ENCODE results near the gene CHRM4.
A peak's percentile ranks its signal among the peaks of the same experiment; 100 is the strongest.

The CHRM4 gene

DNA sequence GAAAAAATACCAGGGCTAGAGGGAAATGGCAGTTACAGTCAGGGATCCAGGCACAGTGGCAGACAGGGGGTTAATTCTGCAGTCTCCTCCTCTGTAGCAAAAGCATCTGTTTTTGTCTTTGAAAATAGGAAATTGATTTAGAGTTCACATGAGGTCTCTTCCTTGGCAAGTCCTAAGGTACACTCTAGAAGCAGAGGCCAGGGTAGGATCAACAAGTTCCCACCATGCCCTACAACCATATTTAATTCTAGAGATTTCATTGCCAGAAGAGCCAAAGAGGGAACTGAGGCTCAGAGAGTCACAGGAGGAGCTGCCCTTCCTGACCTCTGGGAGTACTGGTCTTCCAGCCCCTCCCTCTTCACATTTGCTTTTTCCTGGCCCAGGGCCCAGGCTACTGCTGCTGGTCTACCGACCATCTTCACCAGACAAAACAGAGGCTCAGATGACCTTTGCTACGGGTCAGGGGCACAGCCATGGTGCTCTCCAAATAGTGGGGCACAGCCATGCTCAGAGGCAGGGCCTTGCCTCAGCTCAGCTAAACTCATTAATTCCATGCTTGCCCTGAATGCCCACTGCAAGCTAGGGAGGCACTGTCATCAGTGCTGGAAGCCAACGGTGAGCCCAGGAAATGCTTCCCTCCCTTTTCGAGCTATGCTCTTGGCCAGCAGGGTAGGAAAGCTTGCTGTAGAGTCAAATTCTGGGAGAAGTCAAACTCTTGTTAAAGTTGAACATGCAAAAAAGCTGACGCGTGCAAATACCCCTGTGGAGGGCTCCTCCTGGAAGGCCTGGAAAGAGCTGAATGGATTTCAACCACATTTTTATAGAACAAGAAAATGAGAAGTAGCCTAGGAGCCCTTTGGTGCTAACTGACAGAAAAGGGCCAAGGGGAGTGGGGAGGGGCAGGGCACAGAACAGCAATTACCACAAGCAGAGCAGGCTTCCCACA lies 11.7 kb upstream of the CHRM4 start:
- no peak overlapping the region for H3K4me3 ChIP-seq (ENCODE audit: low read length)
- H3K9me3 ChIP-seq (ENCODE audit: insufficient read depth, low read depth, low read length), result no peaks in the 10 kb centered on the region
- H3K9ac ChIP-seq (ENCODE audit: low read depth, low read length), result no peak overlapping the region
- peaks cover 32% of the 10 kb centered on the region for H3K36me3 ChIP-seq (ENCODE audit: insufficient read depth, low read length)
- no peak overlapping the region for H3K27ac ChIP-seq (ENCODE audit: low read depth, low read length)
- no peaks in the 10 kb centered on the region for H3K27me3 ChIP-seq (ENCODE audit: insufficient read depth, low read length)
- H3K4me1 ChIP-seq (ENCODE audit: insufficient read depth, low read length), result no peaks in the 10 kb centered on the region
- WGBS, result 88% methylated on average over 6 of the region's 6 CpGs

DNA sequence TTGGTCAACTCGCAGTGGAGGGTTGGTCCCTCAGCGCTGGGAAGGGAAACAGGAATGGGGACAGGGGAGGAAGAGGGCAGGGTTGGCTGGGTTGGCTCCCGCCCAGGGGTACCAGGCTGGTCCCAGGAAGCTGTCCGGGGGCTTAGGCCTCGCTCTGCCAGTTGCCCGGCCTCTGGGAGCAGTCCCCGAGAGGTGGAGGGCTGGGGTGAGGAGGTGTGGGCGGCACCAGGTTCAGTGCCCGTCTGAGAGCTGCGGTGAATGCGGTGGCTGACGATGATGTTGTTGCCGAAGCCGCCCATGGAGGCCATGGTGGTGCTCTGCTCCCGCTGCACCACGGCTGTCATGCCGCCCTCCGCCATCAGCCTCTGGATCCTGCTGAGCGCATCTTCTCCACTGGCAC lies 6.0 kb upstream of the CHRM4 start:
- Histone ChIP-seq H3K36me3 (ENCODE audit: insufficient read depth, low read length) (peaks cover 13% of the 10 kb centered on the region), H3K27ac (ENCODE audit: low read depth, low read length) (no peak overlapping the region), H3K9me3 (ENCODE audit: insufficient read depth, low read depth, low read length) (no peaks in the 10 kb centered on the region), H3K9ac (ENCODE audit: low read depth, low read length) (no peak overlapping the region; the same call in 1 of the 2 replicates), H3K4me3 (ENCODE audit: low read length) (no peak overlapping the region), H3K4me1 (ENCODE audit: insufficient read depth, low read length) (no peaks in the 10 kb centered on the region), H3K27me3 (ENCODE audit: insufficient read depth, low read length) (peaks cover 13% of the 10 kb centered on the region)
- 95% methylated on average over 19 of the region's 19 CpGs for WGBS

DNA sequence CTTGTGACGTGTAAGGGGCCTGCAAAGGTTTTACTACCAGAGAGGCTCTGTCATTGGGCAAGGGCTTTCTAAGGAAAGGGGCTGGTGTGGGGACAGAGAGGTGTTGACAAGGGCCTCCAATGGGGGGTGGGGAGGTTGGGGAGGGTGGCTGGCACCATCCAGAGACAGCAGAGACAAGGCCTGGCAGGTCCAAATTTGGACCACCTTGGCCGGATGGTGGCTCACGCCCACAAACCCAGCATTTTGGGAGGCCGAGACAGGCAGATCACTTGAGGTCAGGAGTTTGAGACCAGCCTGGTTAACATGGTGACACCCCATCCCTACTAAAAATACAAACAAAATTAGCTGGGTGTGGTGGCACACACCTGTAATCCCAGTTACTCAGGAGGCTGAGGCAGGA lies 2.2 kb upstream of the CHRM4 start:
- H3K4me3 ChIP-seq (ENCODE audit: low read length), result no peak overlapping the region
- H3K4me1 ChIP-seq (ENCODE audit: insufficient read depth, low read length), result peaks cover 5% of the 10 kb centered on the region
- H3K36me3 ChIP-seq (ENCODE audit: insufficient read depth, low read length), result peaks cover 12% of the 10 kb centered on the region
- H3K9ac ChIP-seq (ENCODE audit: low read depth, low read length), result no peak overlapping the region
- 93% methylated on average over 4 of the region's 4 CpGs for WGBS
- peaks cover 51% of the 10 kb centered on the region for H3K27me3 ChIP-seq (ENCODE audit: insufficient read depth, low read length)
- no peak overlapping the region for H3K27ac ChIP-seq (ENCODE audit: low read depth, low read length)
- H3K9me3 ChIP-seq (ENCODE audit: insufficient read depth, low read depth, low read length), result no peaks in the 10 kb centered on the region

DNA sequence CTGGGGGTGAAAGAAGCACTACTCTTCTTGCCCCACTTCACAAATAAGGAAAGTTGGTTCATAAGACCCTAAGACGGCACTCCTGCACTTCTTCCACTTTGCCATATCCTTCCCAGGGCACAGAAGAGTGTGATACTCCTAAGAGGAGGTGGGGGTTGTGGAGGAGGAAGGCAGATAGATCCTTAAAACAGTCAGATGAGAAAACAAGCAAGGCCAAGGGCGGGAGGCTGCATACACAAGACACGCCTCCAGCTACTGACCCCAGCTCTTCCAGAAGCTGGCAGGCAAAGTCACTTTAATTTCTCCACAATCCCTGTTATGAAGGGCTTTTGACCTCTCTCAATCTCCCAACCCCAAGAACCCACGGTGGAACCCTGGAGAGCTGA lies 1.6 kb upstream of the CHRM4 start:
- H3K27me3 ChIP-seq (ENCODE audit: insufficient read depth, low read length), result peaks cover 56% of the 10 kb centered on the region
- 61% methylated on average over 3 of the region's 4 CpGs for WGBS
- H3K9ac ChIP-seq (ENCODE audit: low read depth, low read length), result no peak overlapping the region
- peaks cover 12% of the 10 kb centered on the region for H3K36me3 ChIP-seq (ENCODE audit: insufficient read depth, low read length)
- H3K4me3 ChIP-seq (ENCODE audit: low read length), result peak overlapping the region; percentile 53
- peaks cover 10% of the 10 kb centered on the region for H3K4me1 ChIP-seq (ENCODE audit: insufficient read depth, low read length)
- no peaks in the 10 kb centered on the region for H3K9me3 ChIP-seq (ENCODE audit: insufficient read depth, low read depth, low read length)
- H3K27ac ChIP-seq (ENCODE audit: low read depth, low read length), result no peak overlapping the region

DNA sequence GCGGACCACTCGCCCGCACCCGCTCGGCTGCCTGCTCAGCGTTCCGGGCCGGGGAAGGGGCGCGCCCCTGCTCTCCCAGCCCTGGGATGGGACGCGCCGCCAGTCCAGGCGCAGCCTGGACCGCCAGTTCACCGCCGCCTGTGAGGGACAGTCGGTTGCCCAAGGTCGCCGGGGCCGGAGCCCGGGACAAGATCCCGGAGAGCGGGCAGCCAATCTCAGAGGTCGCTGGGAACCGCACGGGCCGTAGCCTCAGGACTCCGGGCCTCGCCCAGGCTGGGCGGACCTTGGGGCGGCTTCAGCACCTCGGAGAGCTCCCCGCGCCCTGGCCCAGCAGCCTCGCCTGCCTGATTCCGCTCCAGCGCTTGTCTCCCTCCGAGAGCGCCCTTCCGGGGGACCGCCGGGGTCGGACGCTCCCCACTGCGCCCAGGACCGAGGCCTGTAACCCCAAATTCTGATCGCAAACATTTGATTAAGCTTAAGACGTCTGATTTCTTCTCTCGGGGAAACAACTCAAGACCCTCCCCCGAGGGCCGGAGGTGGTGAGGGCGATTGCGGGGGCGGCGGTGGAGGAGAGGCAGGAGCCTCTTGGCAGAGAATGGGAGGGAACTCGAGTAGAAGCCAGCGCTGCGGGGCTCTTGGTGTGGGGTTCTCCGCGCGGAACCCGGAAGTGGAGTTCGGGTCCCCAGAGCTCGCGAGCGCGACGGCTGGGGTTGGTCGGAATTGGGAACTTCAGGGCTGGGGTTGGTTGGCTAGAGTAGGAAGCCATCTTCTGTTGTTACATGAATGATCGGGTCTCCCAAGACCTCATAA lies 1.1 kb upstream of the CHRM4 start:
- Histone ChIP-seq H3K9ac (ENCODE audit: low read depth, low read length) (no peak overlapping the region), H3K36me3 (ENCODE audit: insufficient read depth, low read length) (peaks cover 6% of the 10 kb centered on the region), H3K27ac (ENCODE audit: low read depth, low read length) (no peak overlapping the region), H3K9me3 (ENCODE audit: insufficient read depth, low read depth, low read length) (no peaks in the 10 kb centered on the region), H3K4me3 (ENCODE audit: low read length) (peak overlapping the region; percentile 53), H3K27me3 (ENCODE audit: insufficient read depth, low read length) (peaks cover 62% of the 10 kb centered on the region), H3K4me1 (ENCODE audit: insufficient read depth, low read length) (peaks cover 15% of the 10 kb centered on the region)
- 2% methylated on average over 71 of the region's 71 CpGs for WGBS

DNA sequence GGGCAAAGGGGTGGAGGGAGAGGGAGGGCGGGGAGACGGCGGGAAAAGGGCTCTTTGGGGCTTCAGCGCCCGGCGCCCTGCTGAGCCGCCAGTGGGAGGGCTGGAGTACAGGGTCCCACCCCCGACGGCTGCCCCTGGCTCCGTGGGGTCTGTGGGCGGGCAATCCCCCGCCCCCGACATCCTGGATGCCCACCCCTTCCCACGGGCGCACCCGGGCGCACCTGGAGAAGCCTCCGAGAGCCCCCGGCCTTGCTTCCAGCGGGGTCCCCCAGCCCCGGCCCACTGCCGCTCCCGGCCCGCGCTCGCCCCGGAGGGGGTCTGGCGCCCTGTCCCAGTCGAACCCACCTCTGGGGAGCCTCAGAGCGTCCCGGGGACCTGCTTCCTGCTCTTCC lies 394 bp downstream of the CHRM4 start:
- no peaks in the 10 kb centered on the region for H3K9me3 ChIP-seq (ENCODE audit: insufficient read depth, low read depth, low read length)
- peaks cover 76% of the 10 kb centered on the region for H3K27me3 ChIP-seq (ENCODE audit: insufficient read depth, low read length)
- H3K27ac ChIP-seq (ENCODE audit: low read depth, low read length), result no peak overlapping the region
- no peak overlapping the region for H3K9ac ChIP-seq (ENCODE audit: low read depth, low read length)
- H3K4me3 ChIP-seq (ENCODE audit: low read length), result peak overlapping the region; percentile 53
- 6% methylated on average over 31 of the region's 31 CpGs for WGBS
- H3K4me1 ChIP-seq (ENCODE audit: insufficient read depth, low read length), result peaks cover 16% of the 10 kb centered on the region
- H3K36me3 ChIP-seq (ENCODE audit: insufficient read depth, low read length), result no peaks in the 10 kb centered on the region

DNA sequence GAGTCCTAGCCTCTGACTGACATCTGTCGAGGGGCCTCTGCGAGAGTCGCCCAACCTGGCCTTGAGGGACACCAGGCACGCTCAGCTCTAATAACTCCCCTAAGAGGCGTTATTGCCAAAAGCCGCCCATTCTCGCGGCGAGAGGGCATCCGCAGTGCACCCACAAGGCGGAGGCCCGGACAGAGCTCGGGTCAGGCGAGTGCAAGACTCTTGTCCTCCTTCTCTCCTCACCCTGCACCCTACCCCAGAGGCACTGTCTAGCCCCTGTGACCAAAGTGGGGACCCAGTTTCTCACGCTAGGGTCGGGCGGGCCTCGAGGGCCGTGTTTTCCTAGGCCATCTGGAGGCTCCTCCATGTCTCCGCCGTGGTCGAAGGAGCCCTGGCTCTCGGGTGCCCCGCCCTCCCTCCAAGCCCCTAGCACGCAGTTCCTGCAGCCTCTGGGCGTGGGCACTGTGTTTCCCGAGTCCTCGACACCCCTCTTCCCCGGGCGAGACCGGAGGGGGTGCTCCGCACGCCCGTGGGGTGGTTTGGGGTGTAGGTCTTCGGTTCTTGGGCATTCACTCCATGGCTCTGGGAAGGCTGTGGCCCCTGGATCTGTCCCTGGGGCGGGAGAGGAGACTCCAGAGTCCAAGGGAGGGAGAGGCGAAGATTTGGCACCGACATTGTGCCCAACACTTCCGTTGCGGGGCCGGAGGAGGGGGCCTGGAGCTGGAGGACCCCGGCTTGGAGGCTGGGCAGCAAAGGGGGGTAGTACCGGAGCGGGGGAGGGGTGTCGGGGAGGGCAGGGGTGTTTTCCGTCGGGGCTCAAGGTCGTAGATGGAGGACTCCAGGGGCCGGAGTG lies 1.0 kb downstream of the CHRM4 start:
- Histone ChIP-seq H3K9ac (ENCODE audit: low read depth, low read length) (no peak overlapping the region), H3K4me1 (ENCODE audit: insufficient read depth, low read length) (peaks cover 16% of the 10 kb centered on the region), H3K4me3 (ENCODE audit: low read length) (peak overlapping the region; percentile 60), H3K9me3 (ENCODE audit: insufficient read depth, low read depth, low read length) (no peaks in the 10 kb centered on the region), H3K27me3 (ENCODE audit: insufficient read depth, low read length) (peaks cover 79% of the 10 kb centered on the region), H3K27ac (ENCODE audit: low read depth, low read length) (no peak overlapping the region), H3K36me3 (ENCODE audit: insufficient read depth, low read length) (no peaks in the 10 kb centered on the region)
- 9% methylated on average over 49 of the region's 49 CpGs for WGBS

DNA sequence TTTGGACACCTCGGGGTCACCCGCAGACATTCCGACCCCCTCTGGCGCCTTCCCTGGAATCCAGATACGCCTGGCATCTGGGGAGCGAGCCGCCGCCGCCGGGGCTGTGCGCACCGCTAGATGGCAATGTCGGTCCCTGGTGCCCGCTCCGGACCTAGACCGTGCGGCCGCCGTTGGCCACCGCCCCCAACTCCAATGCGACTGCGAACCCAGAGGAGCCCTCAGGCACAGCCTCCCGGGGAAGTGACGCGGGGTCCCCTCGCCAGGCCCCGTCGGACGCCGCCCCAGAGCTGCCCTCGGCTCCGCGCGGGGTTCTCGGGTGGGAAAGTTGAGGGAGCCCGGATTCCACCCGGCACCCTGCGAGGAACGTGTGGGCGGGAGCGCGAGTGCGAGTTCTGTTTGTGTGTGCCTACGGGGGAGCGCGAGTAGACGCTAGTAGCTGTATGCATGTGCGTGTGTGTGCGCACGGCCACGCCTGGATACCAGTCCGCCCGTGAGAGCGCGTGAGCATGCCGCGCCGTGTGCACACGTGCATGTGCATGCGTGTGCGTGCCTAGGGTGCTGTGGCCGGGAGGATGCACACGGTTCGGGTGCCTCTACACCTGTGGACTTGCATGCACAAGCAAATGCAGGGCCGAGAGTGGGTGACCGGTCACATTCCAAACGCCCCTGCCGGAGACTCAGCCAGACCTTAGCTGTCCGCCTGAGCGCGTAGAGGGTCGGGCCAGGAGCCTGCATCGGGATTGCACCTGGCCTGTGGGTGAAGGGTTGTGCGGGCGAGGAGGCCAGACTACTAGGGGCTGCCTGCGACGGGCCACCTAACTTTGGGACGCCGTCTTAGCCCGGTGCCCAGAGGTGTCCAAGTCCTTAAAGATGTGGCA lies 1.9 kb downstream of the CHRM4 start:
- Histone ChIP-seq H3K9me3 (ENCODE audit: insufficient read depth, low read depth, low read length) (no peaks in the 10 kb centered on the region), H3K27me3 (ENCODE audit: insufficient read depth, low read length) (peaks cover 79% of the 10 kb centered on the region), H3K36me3 (ENCODE audit: insufficient read depth, low read length) (no peaks in the 10 kb centered on the region), H3K4me1 (ENCODE audit: insufficient read depth, low read length) (peaks cover 16% of the 10 kb centered on the region), H3K27ac (ENCODE audit: low read depth, low read length) (no peak overlapping the region), H3K9ac (ENCODE audit: low read depth, low read length) (no peak overlapping the region), H3K4me3 (ENCODE audit: low read length) (peak overlapping the region; percentile 60)
- WGBS, result 3% methylated on average over 80 of the region's 80 CpGs

DNA sequence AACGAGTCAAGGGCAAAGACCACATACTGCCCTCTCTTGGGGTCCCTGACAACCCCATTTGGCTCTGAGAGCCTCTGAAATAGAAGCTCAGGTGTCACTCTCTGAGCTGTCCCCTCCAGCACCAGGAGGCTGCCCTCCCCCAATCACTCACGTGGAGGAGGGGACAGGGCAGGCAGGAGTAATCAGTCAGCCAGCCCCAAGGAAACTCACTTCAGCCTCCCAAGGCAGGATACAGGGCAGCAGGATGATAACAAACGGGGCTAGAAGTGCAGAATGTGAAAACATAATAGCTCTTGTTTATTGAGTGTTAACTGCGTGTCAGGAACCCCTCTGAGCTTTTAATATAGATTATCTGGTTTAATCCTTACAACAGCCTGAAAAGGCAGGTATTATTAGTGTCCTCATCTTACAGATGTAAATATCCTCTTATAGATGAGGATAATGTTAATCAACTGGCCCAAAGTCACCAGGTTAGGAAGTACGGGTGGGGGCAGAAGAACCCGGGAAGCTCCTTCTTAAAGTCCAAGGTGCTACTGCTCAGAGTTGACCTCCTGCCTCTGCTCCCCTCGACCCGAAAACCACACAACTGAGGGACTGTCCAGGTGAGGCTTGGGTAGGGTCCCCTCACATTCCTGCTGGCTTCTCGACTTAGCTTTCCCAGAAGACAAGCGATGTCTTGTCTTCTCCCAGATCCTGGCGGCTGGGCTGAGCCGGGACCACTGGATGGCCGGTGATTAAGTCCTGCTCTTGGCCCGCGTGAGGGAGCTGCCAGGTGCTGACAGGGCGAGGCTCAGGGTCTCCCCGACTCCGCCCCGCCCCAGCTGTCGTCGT lies 2.7 kb downstream of the CHRM4 start:
- peak overlapping the region; percentile 60 for H3K4me3 ChIP-seq (ENCODE audit: low read length)
- H3K9ac ChIP-seq (ENCODE audit: low read depth, low read length), result no peak overlapping the region
- WGBS, result 8% methylated on average over 21 of the region's 21 CpGs
- H3K4me1 ChIP-seq (ENCODE audit: insufficient read depth, low read length), result peaks cover 16% of the 10 kb centered on the region
- no peaks in the 10 kb centered on the region for H3K9me3 ChIP-seq (ENCODE audit: insufficient read depth, low read depth, low read length)
- no peak overlapping the region for H3K27ac ChIP-seq (ENCODE audit: low read depth, low read length)
- H3K36me3 ChIP-seq (ENCODE audit: insufficient read depth, low read length), result no peaks in the 10 kb centered on the region
- peaks cover 78% of the 10 kb centered on the region for H3K27me3 ChIP-seq (ENCODE audit: insufficient read depth, low read length)

All from HUES64 (cell line).